ENCODE measurements around the gene MTG2.

- TF ChIP-seq CTCF (IDR thresholded peaks at IDR 0.05; ENCODE audit: low read length): no peak
- no peak for TF ChIP-seq EZH2 (optimal IDR thresholded peaks at IDR 0.05; ENCODE audit: low read depth, low read length)
- no peak for TF ChIP-seq EZH2phosphoT487 (IDR thresholded peaks at IDR 0.05; ENCODE audit: low read length)
These were observed at the start of gene MTG2 for GRCh38 chr20:62182469-62183425.

All from MM.1S (cell line).